ENCODE measurements around the gene DDX49.

The DDX49 gene

DNA sequence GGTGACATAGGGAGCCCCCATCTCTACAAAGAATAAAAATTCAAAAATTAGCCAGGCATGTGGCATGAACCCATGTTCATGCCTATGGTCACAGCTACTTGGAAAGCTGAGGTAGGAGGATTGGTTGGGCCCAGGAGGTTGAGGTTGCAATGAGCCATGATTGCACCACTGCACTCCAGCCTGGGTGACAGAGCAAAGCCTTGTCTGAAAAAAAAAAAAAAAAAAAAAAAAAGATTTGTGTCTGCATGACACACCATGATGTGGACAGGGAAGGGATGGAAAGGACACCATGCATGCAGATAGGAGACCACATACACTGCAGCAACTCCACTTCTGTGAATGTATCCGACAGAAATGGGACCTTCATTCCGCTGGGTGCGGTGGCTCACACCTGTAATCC is 55.5 kb downstream of the DDX49 start:
- DNase-seq (ENCODE audit: low spot score), result no peak

DNA sequence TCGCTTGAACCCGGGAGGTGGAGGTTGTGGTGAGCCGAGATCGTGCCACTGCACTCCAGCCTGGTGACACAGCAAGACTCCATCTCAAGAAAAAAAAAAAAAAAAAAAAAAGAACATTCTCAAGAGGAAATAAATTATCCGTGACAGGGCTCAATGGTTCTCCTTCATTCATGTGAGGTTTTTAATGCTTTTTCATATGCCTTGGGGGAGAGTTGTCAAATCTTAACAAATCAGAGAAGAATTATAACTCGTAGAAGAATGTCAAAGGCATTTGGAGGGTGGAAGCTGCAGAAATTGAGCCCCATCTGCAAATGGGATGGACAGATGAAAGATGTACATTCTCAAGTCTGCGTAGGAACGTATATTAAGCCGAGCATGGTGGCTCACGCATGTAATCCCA is 56.4 kb downstream of the DDX49 start:
- DNase-seq (ENCODE audit: low spot score), result no peak
